CD4-positive, alpha-beta T cell treated with Interleukin-15 for 4 hours (primary cell): ENCODE results near the gene MAP1LC3B2.

Source experiments
- DNase-seq: peaks from one replicate; pipeline ENCODE4 v3.0.0-alpha.2; 2020; ENCODE audit warnings: low spot score

Gene MAP1LC3B2

GRCh38 chr12:116615141-116615861, 56.1 kb downstream of the MAP1LC3B2 start:
- no peak for DNase-seq

DNA sequence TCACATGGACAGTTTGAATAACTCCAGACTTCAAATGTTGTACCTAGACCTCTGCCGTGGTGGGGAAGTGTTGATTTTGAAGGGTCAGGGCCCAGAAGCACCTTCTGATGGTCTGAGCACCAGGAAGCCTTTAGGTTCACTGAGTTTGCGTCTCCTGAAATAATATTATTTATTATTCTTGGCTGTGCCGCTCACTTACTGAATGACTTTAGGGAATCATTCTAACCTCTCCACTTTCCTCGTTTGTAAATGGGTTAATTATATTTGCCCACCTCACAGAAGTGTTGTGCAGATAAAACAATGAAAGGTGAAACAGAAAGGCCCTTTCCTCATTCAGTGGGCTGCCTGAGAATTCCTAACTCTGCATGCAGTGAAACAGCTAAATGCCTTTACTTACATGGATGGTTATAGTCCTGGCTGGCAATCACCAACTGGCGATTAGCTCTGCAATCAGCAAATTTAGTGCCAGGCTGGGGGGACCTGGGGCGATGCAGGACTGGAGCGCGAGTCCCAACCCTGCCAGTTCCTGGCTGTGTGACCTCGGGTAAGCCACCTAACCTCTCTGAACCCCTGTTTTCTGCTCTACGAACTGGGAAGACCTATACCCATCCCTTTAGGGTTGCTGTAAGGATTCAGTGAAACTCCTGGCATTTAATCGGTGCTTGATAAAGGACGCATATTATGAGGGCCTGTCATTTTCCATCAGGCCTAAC, 57.5 kb downstream of the MAP1LC3B2 start:
- no peak for DNase-seq

GRCh38 chr12:116619246-116619645, 60.1 kb downstream of the MAP1LC3B2 start:
- no peak for DNase-seq

DNA sequence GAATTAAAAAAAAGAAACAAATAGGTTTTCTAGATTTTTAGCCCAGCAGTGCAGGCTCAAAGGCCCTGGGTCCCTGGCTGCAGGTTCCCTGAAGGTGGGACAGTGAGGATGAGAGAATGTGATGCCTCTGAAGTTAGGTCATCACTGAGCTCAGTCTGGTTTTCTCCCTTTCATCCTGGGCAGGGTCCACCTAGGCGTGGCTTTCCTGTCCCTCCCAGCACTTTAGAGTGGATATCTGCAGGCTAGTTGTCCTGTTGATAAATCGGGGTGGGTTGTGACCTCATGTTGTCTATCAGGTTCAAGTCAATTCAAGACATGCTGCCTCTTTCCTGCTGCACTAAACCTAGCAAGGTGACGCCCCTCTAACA, 60.9 kb downstream of the MAP1LC3B2 start:
- no peak for DNase-seq

DNA sequence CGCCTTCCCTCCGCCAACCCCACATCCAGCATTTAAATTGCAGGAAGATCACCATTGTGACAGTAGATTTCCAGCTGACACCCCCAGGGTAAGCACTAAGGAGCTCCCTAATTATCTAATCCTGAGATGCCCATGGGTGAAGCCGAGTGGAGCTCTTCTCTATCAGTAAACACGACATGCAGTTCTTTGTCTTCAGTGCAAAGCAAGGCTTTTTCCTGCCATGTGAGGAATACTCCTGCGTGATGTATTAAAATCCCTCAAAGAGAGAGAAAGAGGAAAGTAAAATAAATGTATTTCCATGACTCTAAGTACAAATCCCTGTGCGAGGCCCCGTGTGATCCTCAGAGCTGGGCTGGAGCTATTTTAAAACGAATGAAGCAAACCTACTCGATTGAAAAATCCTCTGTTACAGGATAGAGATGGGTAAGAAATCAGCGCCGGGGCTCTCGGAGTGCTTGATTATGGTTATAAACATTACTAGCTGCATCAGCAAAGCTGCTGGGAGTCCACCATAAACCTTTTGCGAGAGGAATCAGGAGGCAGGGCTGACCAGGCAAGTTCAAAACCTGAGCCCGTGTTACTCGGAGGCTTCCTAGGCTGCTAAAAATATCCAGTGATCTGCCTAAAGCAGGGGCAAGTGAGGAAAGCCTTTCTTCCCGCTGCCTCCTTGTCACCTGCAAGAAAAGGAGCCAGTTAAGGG, 61.5 kb downstream of the MAP1LC3B2 start:
- DNase-seq: no peak

DNA sequence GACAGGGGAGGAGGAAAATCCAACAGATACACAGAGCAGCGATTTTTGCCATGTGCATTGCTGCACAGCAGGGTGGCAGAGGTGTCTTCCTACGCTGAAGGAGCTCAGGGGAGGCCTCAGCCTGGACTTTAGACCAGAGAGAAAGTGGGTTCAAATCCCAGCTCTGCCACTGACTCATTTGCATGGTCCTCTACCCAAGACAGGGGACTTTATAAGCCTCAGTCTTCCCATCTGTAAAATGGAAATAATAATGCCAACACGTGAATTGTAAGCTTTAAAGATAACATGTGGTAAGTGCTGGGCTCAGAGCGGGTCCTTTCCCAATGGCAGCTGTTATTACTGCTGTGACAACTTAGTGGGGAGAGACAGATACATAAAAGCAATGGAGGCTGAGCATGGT, 62.0 kb downstream of the MAP1LC3B2 start:
- DNase-seq: no peak

DNA sequence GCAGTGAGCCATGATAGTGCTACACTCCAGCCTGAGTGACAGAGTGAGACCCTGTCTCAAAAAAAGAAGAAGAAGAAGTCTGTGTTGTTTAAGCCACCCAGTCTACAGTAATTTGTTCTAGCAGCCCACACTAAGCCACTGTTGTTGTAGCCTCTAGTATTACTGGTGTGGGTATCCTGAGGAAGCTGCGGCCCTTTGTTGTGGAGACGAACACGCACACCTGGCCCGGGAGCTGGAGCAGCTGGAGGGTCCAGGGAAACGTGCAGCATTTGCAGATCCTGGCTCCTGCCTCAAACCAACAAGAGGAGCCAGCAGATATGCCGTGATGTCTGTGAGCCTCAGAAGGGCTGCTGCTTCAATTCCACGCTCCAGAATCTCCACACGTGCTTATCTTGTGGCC, 65.3 kb downstream of the MAP1LC3B2 start:
- DNase-seq: no peak

- DNase-seq: no peak
Observed at GRCh38 chr12:116626153-116626552, 67.0 kb downstream of the MAP1LC3B2 start.
